SK-N-SH (cell line): ENCODE results near the gene CNN2. TPM values are rescaled to one million over a fixed set of nuclear protein-coding genes. Genes with fewer than 3 reads are reported as not detected.

ENCODE experiments used
- CTCF ChIA-PET: fragments of 300-600, 350-600 bp; formaldehyde crosslinking; extraction: SDS; loops from one replicate; lab custom pipeline; 2021; lab: Yijun Ruan, JAX
- POLR2A ChIA-PET: fragments of 350-600 bp; sonication (Branson Sonifier 250); formaldehyde crosslinking; extraction: SDS; loops from one replicate; lab custom pipeline; 2020; ENCODE audit warnings: antibody characterized with exemption, inconsistent platforms; lab: Yijun Ruan, JAX
- DNase-seq: peaks from one replicate; pipeline ENCODE4 v3.0.0; 2012
- H2AFZ ChIP-seq: fragments of 200-600 bp; sonication (generic); 2 replicates; pipeline ENCODE4 v1.8.1; 2016; ENCODE audit warnings: antibody characterized with exemption, mild to moderate bottlenecking, low read depth
- H3F3A ChIP-seq: fragments of 200-600 bp; sonication (generic); replicated peaks from 2 replicates; pipeline ENCODE3; 2016; ENCODE audit warnings: antibody characterized with exemption, mild to moderate bottlenecking; ENCODE audit not compliant: insufficient read depth
- H3K27ac ChIP-seq, 2 experiments: fragments of 200-500 bp in 1 of 2; fragments of 200-600 bp in 1 of 2; sonication (Bioruptor generic) in 1 of 2; sonication (generic), shearing (Covaris generic) in 1 of 2; 2 replicates each; pipeline versions ENCODE4 v1.5.1 to v1.6.1; 2014 to 2016; ENCODE audit warnings: low read depth in 2 of 2, inconsistent platforms in 1 of 2, low read length in 1 of 2, mild to moderate bottlenecking in 1 of 2, mixed read lengths in 1 of 2
- H3K27me3 ChIP-seq: fragments of 200-600 bp; sonication (generic), shearing (Covaris generic); 2 replicates; pipeline ENCODE4 v1.6.1; 2016; ENCODE audit warnings: mixed run types; ENCODE audit not compliant: insufficient read depth
- H3K36me3 ChIP-seq, 2 experiments: fragments of 200-500 bp in 1 of 2; fragments of 200-600 bp in 1 of 2; sonication (Bioruptor generic) in 1 of 2; sonication (generic) in 1 of 2; replicated peaks in 1 of 2; 2 replicates each; pipeline versions ENCODE3 to v1.5.1; 2014 to 2016; ENCODE audit warnings: low read length in 1 of 2, mild to moderate bottlenecking in 1 of 2; ENCODE audit not compliant: insufficient read depth in 2 of 2, control insufficient read depth in 1 of 2
- H3K4me1 ChIP-seq, 2 experiments: fragments of 200-500 bp in 1 of 2; fragments of 200-600 bp in 1 of 2; sonication (Bioruptor generic) in 1 of 2; sonication (generic), shearing (Covaris generic) in 1 of 2; 2 replicates each; pipeline versions ENCODE4 v1.5.1 to v1.6.1; 2014 to 2016; ENCODE audit warnings: low read depth in 1 of 2, low read length in 1 of 2, mixed run types in 1 of 2; ENCODE audit not compliant: insufficient read depth in 2 of 2, control insufficient read depth in 1 of 2
- H3K4me2 ChIP-seq: fragments of 200-600 bp; sonication (generic), shearing (Covaris generic); 2 replicates; pipeline ENCODE4 v1.6.1; 2017; ENCODE audit warnings: mixed run types
- H3K4me3 ChIP-seq, 2 experiments: fragments of 200-500 bp in 1 of 2; fragments of 200-600 bp in 1 of 2; sonication (Bioruptor generic) in 1 of 2; sonication (generic), shearing (Covaris generic) in 1 of 2; 2 replicates each; pipeline versions ENCODE4 v1.5.1 to v1.8.1; 2014 to 2016; ENCODE audit warnings: low read depth in 2 of 2, inconsistent platforms in 1 of 2, low read length in 1 of 2, mild to moderate bottlenecking in 1 of 2, mixed read lengths in 1 of 2, moderate library complexity in 1 of 2
- H3K79me2 ChIP-seq: fragments of 200-600 bp; sonication (generic); 2 replicates; pipeline ENCODE4 v1.8.1; 2017; ENCODE audit warnings: mild to moderate bottlenecking; ENCODE audit not compliant: insufficient read depth
- H3K9ac ChIP-seq: fragments of 200-600 bp; sonication (generic); 2 replicates; pipeline ENCODE4 v1.6.1; 2017; ENCODE audit warnings: mixed run types
- H3K9me2 ChIP-seq: fragments of 200-600 bp; sonication (generic); 2 replicates; pipeline ENCODE4 v1.6.1; 2017; ENCODE audit warnings: mixed run types
- H3K9me3 ChIP-seq: fragments of 200-600 bp; sonication (generic); 2 replicates; pipeline ENCODE4 v1.6.1; 2017; ENCODE audit warnings: mixed run types, mild to moderate bottlenecking, moderate library complexity
- H4K20me1 ChIP-seq: fragments of 200-600 bp; sonication (generic); 2 replicates; pipeline ENCODE4 v1.6.1; 2017; ENCODE audit warnings: mild to moderate bottlenecking, mixed run types; ENCODE audit not compliant: insufficient read depth
- CTCF ChIP-seq: fragments of 200-600 bp; sonication (generic); IDR thresholded peaks from 2 replicates; pipeline ENCODE4 v1.6.1; 2017; ENCODE audit warnings: antibody characterized with exemption, mild to moderate bottlenecking, moderate library complexity
- ELF1 ChIP-seq: IDR thresholded peaks from 2 replicates; pipeline ENCODE4 v1.4.0; 2012
- FOSL2 ChIP-seq: IDR thresholded peaks from 2 replicates; pipeline ENCODE4 v1.4.0; 2012; ENCODE audit warnings: low read depth, mild to moderate bottlenecking, moderate library complexity, borderline replicate concordance
- FOXJ3 ChIP-seq: sonication (generic); formaldehyde crosslinking; IDR thresholded peaks from 2 replicates; pipeline ENCODE4 v1.5.1; 2020; ENCODE audit warnings: mild to moderate bottlenecking, missing genetic modification reagents
- FOXM1 ChIP-seq: IDR thresholded peaks from 2 replicates; pipeline ENCODE4 v1.4.0; 2012; ENCODE audit warnings: low read depth, mild to moderate bottlenecking
- GABPA ChIP-seq: IDR thresholded peaks from 2 replicates; pipeline ENCODE4 v1.4.0; 2012; ENCODE audit warnings: low read depth, mild to moderate bottlenecking
- GATA2 ChIP-seq: sonication (generic); formaldehyde crosslinking; IDR thresholded peaks from 2 replicates; pipeline ENCODE4 v1.5.0; 2020; ENCODE audit warnings: mild to moderate bottlenecking, missing genetic modification reagents
- JUND ChIP-seq: IDR thresholded peaks from 2 replicates; pipeline ENCODE4 v1.4.0; 2012
- MAX ChIP-seq: IDR thresholded peaks from 2 replicates; pipeline ENCODE4 v1.4.0; 2012; ENCODE audit warnings: low read depth
- MEF2A ChIP-seq: IDR thresholded peaks from 2 replicates; pipeline ENCODE4 v1.4.0; 2012; ENCODE audit warnings: low read depth, borderline replicate concordance
- NFIC ChIP-seq: IDR thresholded peaks from 2 replicates; pipeline ENCODE4 v1.4.0; 2012; ENCODE audit warnings: borderline replicate concordance
- NRF1 ChIP-seq: IDR thresholded peaks from 2 replicates; pipeline ENCODE4 v1.6.1; 2012; ENCODE audit warnings: low read depth, mild to moderate bottlenecking, low read length
- POLR2AphosphoS5 ChIP-seq: IDR thresholded peaks from 2 replicates; pipeline ENCODE4 v1.6.1; 2012; ENCODE audit warnings: low read depth, low read length
- RAD21 ChIP-seq: IDR thresholded peaks from 2 replicates; pipeline ENCODE4 v1.6.1; 2012; ENCODE audit warnings: mild to moderate bottlenecking, low read length
- RCOR1 ChIP-seq: fragments of 150-350 bp; IDR thresholded peaks from 2 replicates; pipeline ENCODE4 v1.6.1; 2017; ENCODE audit warnings: antibody characterized with exemption, low read length
- SMC3 ChIP-seq: IDR thresholded peaks from 2 replicates; pipeline ENCODE4 v1.6.1; 2012; ENCODE audit warnings: low read depth, low read length, improper control_type of control experiment
- TAF1 ChIP-seq: IDR thresholded peaks from 2 replicates; pipeline ENCODE4 v1.6.1; 2012; ENCODE audit warnings: low read depth, mild to moderate bottlenecking, low read length, moderate library complexity, borderline replicate concordance
- TEAD4 ChIP-seq: IDR thresholded peaks from 2 replicates; pipeline ENCODE4 v1.4.0; 2012; ENCODE audit warnings: mild to moderate bottlenecking, borderline replicate concordance; ENCODE audit not compliant: insufficient read depth
- USF2 ChIP-seq: fragments of 150-350 bp; IDR thresholded peaks from 2 replicates; pipeline ENCODE4 v1.6.1; 2017; ENCODE audit warnings: antibody characterized with exemption, low read length, low read depth, borderline replicate concordance
- ZBTB33 ChIP-seq: IDR thresholded peaks from 2 replicates; pipeline ENCODE4 v1.4.0; 2012; ENCODE audit warnings: low read depth, borderline replicate concordance
- WGBS: methylation state at CpG from one replicate; pipeline ENCODE4 v1.1.6; 2017; ENCODE audit warnings: low lambda C conversion rate; 5-methylcytosine and 5-hydroxymethylcytosine counted together
- polyA plus RNA-seq, 3 experiments: library from polyadenylated mRNA; depleted of rRNA; stranded (reverse); fragments of >200 nt; gene quantifications; 2 replicates each; pipeline ENCODE4 v1.2.3, GENCODE V29; 2012

Gene CNN2
- polyA plus RNA-seq, 1 of the 3 experiments (the other 2 are of a cell fraction), result 279 TPM

GRCh38 chr19:1019980-1020867, 6.2 kb upstream of the CNN2 start:
- 9% methylated on average over 31 of the region's 60 CpGs for WGBS
- TF ChIP-seq FOSL2 (no peak), FOXJ3 (CRISPR knock-in tag) (no peak), MAX (0 out of 2 replicates have a peak, but pooled peaks have one; percentile 15), ELF1 (no peak), POLR2AphosphoS5 (no peak), FOXM1 (no peak)
- no peaks in the 10 kb centered on the region for H3K36me3 ChIP-seq
- peaks cover 54% of the 10 kb centered on the region for H4K20me1 ChIP-seq
- no peak overlapping the region for H2AFZ ChIP-seq
- peak overlapping the region; percentile 37 to 73; a peak in 2 of 4 replicates for H3K27ac ChIP-seq
- ChIA-PET POLR2A (interaction anchor here (1.0 kb wide), 1 partner anchor 28 kb away, joined by 3 read pairs; no protein-coding TSS in a partner anchor), CTCF (interaction anchor here (0.7 to 2.2 kb wide), 4 partner anchors 13 to 93 kb away, joined by 3 to 7 read pairs (median 6); no protein-coding TSS in a partner anchor)
- peak overlapping the region; percentile 69 to 79 for H3K4me3 ChIP-seq
- H3K27me3 ChIP-seq, result no peaks in the 10 kb centered on the region
- H3K9me2 ChIP-seq, result no peaks in the 10 kb centered on the region
- peaks cover 57% of the 10 kb centered on the region for H3K79me2 ChIP-seq
- H3F3A ChIP-seq, result peaks cover 27% of the 10 kb centered on the region
- peak overlapping the region; percentile 83 for H3K9ac ChIP-seq
- H3K4me1 ChIP-seq, result peaks cover 13 to 26% of the 10 kb centered on the region in 2 experiments; a peak in 1 of 4 replicates
- peak overlapping the region; percentile 97 for H3K4me2 ChIP-seq
- H3K9me3 ChIP-seq, result no peaks in the 10 kb centered on the region
- DNase-seq, result no peak

GRCh38 chr19:1020868-1021425, 5.5 kb upstream of the CNN2 start, which contains the start of gene TMEM259:
Gene TMEM259, minus strand, starts transcription at chr19:1021123. Its CDS starts 127 bp downstream, at chr19:1020996.
- Histone ChIP-seq H3K4me2 (peak within 1 kb of the TSS; percentile 97), H3K79me2 (peaks cover 50% of the 10 kb centered on the region), H3K36me3 (no peaks in the 10 kb centered on the region), H3F3A (peaks cover 27% of the 10 kb centered on the region), H3K9ac (peak within 1 kb of the TSS; percentile 83), H3K4me3 (peak within 1 kb of the TSS; percentile 69 to 79), H3K4me1 (peaks cover 13 to 26% of the 10 kb centered on the region in 2 experiments; a peak in 1 of 4 replicates), H3K27me3 (no peaks in the 10 kb centered on the region), H3K9me2 (no peaks in the 10 kb centered on the region), H4K20me1 (peaks cover 47% of the 10 kb centered on the region), H3K27ac (peak within 1 kb of the TSS; percentile 73 to 91), H3K9me3 (no peaks in the 10 kb centered on the region), H2AFZ (peak within 1 kb of the TSS; percentile 30)
- CTCF ChIA-PET, result interaction anchor here (0.6 to 2.2 kb wide), 7 partner anchors 37 to 223 kb away, joined by 3 to 11 read pairs (median 3); partner anchors contain the start of gene WDR18
- DNase-seq, result peak; percentile 99
- POLR2A ChIA-PET, result no interaction called here
- WGBS, result 0% methylated on average over 15 of the region's 68 CpGs
- peak; percentile 93 for TF ChIP-seq TAF1
- TF ChIP-seq FOXJ3 (CRISPR knock-in tag), result no peak
- no peak for TF ChIP-seq CTCF
- TF ChIP-seq NFIC, result no peak
- no peak for TF ChIP-seq MEF2A
- TF ChIP-seq ELF1, result no peak
- no peak for TF ChIP-seq GATA2 (CRISPR knock-in tag)
- no peak for TF ChIP-seq TEAD4
- TF ChIP-seq ZBTB33, result no peak
- no peak for TF ChIP-seq FOXM1
- no peak for TF ChIP-seq JUND
- TF ChIP-seq SMC3, result no peak
- no peak for TF ChIP-seq RAD21
- TF ChIP-seq RCOR1, result no peak
- no peak for TF ChIP-seq USF2
- TF ChIP-seq FOSL2, result no peak
- peak; percentile 21; the same call in 1 of the 2 replicates for TF ChIP-seq NRF1
- no peak for TF ChIP-seq GABPA
